ENCODE results near the gene PALD1. TPM values are rescaled to one million over a fixed set of nuclear protein-coding genes. Genes with fewer than 3 reads are reported as not detected.

PALD1 gene
- total RNA-seq, 1 donor from 2014 or later, result 276 TPM

DNA sequence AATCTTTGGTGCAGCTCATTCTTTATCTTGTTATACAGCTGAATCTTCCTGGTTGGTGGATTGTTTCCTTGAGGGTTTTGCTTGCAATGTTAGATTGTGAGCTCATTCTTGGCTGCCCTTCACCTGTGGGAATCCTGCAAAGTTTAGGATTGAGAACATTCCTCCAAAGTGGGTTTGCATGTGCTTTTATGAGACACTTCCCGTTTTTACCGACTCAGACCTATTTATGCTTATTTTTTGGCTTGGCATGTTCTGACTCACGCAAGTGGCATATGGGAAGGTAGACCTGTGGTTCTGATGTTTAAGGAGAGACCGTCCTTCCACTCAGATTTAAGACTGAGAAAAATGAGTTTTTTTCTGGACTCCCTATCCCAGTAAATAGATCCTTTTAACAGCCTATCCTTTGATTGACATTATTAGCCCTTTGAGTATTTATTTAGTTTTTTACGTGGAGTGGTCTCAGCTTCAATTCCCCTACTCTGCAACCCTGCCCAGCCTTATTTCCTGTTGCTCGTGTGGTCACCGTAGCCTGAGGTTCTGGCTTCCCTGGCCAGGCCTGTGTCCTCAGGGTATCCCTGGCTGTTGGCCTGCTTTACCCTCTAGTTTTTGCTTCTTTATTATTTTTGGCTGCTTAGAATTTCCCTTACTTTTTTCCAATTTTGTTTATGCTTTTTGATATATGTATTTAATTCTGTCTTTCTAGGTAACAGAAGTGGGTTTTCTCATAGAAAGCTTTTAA lies 137.4 kb downstream of the PALD1 start:
- no peak for DNase-seq

DNA sequence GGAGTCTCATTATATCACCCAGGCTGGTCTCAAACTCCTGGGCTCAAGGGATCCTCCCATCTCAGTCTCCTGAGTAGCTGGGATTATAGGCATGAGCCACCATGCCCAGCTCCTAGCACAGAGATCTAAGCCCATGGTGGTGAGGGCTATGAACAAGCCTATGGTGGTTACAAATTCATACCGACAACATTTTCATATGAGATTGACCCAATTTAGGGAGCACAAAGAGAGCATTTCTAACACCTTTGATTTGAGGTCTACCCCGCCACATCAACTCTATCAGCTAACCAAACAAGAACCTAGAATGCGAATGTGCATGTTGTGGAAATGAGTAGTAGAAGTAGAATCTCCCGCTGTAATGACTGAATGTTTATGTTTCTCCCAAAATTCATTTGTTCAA lies 138.2 kb downstream of the PALD1 start:
- DNase-seq, result no peak

Other genes with a start within 250 kb of the PALD1 start
- 171 and 240 TPM in 2 replicates for gene PPA1, start 245.3 kb upstream of the PALD1 start, total RNA-seq
- gene NPFFR1, start 194.8 kb upstream of the PALD1 start, total RNA-seq, result not detected in 2 replicates
- gene LRRC20, start 96.1 kb upstream of the PALD1 start, total RNA-seq, result 9.0 and 15.0 TPM in 2 replicates
- 28.2 and 49.7 TPM in 2 replicates for gene EIF4EBP2, start 74.6 kb upstream of the PALD1 start, total RNA-seq
- not detected in 2 replicates for gene NODAL, start 37.1 kb upstream of the PALD1 start, total RNA-seq
- gene PRF1, start 124.0 kb downstream of the PALD1 start, total RNA-seq, result not detected in 2 replicates
- under 0.01 and 0.05 TPM in 2 replicates for gene ADAMTS14, start 193.7 kb downstream of the PALD1 start, total RNA-seq